Limb (tissue), 2 donors: ENCODE results near the gene APAF1.
A peak's percentile ranks its signal among the peaks of the same experiment; 100 is the strongest.

ENCODE experiments used
- DNase-seq, 2 donors: peaks; one replicate each; pipeline ENCODE4 v3.0.0-alpha.2; 2016; ENCODE audit errors: extremely low spot score in 2 of 2

Gene APAF1

GRCh38 chr12:98656289-98657101 lies 11.4 kb downstream of the APAF1 start:
- no peak for DNase-seq

GRCh38 chr12:98660521-98660920 lies 15.4 kb downstream of the APAF1 start:
- no peak for DNase-seq

- no peak for DNase-seq
Measured at GRCh38 chr12:98669751-98670150, 24.7 kb downstream of the APAF1 start.

GRCh38 chr12:98671459-98671858 lies 26.4 kb downstream of the APAF1 start:
- no peak for DNase-seq

- DNase-seq, result no peak
Measured at GRCh38 chr12:98674841-98675240, 29.8 kb downstream of the APAF1 start.

- no peak for DNase-seq
Measured at GRCh38 chr12:98678236-98678945, 33.3 kb downstream of the APAF1 start.

GRCh38 chr12:98678946-98679610 lies 34.0 kb downstream of the APAF1 start:
- DNase-seq, result no peak

GRCh38 chr12:98679611-98680005 lies 34.5 kb downstream of the APAF1 start:
- no peak for DNase-seq

GRCh38 chr12:98684199-98684598 lies 39.1 kb downstream of the APAF1 start:
- DNase-seq, result no peak

- DNase-seq, result no peak
Measured at GRCh38 chr12:98686603-98687002, 41.5 kb downstream of the APAF1 start.

- no peak for DNase-seq
Measured at GRCh38 chr12:98691351-98691750, 46.3 kb downstream of the APAF1 start.

GRCh38 chr12:98696036-98696646 lies 51.1 kb downstream of the APAF1 start:
- DNase-seq, result no peak

GRCh38 chr12:98697209-98697608 lies 52.1 kb downstream of the APAF1 start:
- no peak for DNase-seq

GRCh38 chr12:98698603-98699463 lies 53.7 kb downstream of the APAF1 start:
- DNase-seq, result peak; percentile 47 to 62

- DNase-seq, result no peak
Measured at GRCh38 chr12:98699586-98699985, 54.5 kb downstream of the APAF1 start.

- no peak for DNase-seq
Measured at GRCh38 chr12:98701166-98701565, 56.1 kb downstream of the APAF1 start.

- DNase-seq, result no peak
Measured at GRCh38 chr12:98709022-98709421, 63.9 kb downstream of the APAF1 start.

- no peak for DNase-seq
Measured at GRCh38 chr12:98714426-98714825, 69.3 kb downstream of the APAF1 start.

- no peak for DNase-seq
Measured at GRCh38 chr12:98719515-98720504, 74.7 kb downstream of the APAF1 start.

- no peak for DNase-seq
Measured at GRCh38 chr12:98721204-98721702, 76.2 kb downstream of the APAF1 start.
